ENCODE data around the gene OR5D13. TPM values are rescaled to one million over a fixed set of nuclear protein-coding genes. Genes with fewer than 3 reads are reported as not detected.

Gene OR5D13
- total RNA-seq, result not detected

DNA sequence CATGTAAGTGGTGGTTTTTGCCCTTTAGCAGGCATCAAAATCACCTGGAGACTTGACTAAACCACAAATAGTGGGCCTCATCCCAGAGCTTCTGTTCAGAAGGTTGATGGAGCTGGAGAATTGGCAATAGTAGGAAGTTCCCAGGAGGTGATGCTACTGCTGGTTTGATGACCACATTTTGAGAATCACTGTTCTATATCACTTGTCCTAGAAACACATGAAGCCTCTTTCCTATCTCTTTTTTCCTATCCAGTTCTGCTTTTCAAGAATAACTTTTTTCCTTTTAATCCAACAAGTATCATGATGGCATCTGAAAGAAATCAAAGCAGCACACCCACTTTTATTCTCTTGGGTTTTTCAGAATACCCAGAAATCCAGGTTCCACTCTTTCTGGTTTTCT lies at the start of gene OR5D13:
Gene OR5D13 (plus strand): TSS at position 301 of the 400 bp plus-strand sequence. CDS start 0 bp downstream, at position 301.
- Histone ChIP-seq H3K4me3 (no peak within 1 kb of the TSS), H3K36me3 (no peaks in the 10 kb centered on the region), H3K9me3 (no peaks in the 10 kb centered on the region), H3K27me3 (no peaks in the 10 kb centered on the region), H3K4me1 (no peaks in the 10 kb centered on the region), H3K27ac (no peak within 1 kb of the TSS)
- TF ChIP-seq POLR2AphosphoS5 (IDR thresholded peaks at IDR 0.05) (no peak), POLR2A (IDR thresholded peaks at IDR 0.05) (no peak)
- TF ChIP-seq, protein P1, sequence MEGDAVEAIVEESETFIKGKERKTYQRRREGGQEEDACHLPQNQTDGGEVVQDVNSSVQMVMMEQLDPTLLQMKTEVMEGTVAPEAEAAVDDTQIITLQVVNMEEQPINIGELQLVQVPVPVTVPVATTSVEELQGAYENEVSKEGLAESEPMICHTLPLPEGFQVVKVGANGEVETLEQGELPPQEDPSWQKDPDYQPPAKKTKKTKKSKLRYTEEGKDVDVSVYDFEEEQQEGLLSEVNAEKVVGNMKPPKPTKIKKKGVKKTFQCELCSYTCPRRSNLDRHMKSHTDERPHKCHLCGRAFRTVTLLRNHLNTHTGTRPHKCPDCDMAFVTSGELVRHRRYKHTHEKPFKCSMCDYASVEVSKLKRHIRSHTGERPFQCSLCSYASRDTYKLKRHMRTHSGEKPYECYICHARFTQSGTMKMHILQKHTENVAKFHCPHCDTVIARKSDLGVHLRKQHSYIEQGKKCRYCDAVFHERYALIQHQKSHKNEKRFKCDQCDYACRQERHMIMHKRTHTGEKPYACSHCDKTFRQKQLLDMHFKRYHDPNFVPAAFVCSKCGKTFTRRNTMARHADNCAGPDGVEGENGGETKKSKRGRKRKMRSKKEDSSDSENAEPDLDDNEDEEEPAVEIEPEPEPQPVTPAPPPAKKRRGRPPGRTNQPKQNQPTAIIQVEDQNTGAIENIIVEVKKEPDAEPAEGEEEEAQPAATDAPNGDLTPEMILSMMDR (IDR thresholded peaks at IDR 0.05), result no peak
- intact Hi-C loops (cut with DNase I; ENCODE audit: low total_unique reads), result no loop called here
- DNase-seq (ENCODE audit: low spot score in 2 of 2), result no peak

DNA sequence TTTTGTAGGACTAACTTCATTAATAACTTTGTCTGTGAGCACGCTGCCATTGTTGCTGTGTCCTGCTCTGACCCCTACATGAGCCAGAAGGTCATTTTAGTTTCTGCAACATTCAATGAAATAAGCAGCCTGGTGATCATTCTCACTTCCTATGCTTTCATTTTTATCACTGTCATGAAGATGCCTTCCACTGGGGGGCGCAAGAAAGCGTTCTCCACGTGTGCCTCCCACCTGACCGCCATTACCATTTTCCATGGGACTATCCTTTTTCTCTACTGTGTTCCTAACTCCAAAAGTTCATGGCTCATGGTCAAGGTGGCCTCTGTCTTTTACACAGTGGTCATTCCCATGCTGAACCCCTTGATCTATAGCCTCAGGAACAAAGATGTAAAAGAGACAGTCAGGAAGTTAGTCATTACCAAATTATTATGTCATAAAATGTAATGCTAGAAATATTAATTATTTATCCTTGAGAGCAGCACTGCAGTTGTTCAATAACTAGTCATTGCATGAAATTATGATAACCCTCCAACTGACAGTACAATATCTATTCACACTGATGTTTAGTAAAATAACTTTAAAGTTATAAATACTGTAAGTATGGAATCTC lies 46.4 kb upstream of the OR5D13 start:
- TF ChIP-seq, protein P1 (IDR thresholded peaks at IDR 0.05), result no peak
- intact Hi-C loops (cut with DNase I; ENCODE audit: low total_unique reads), result no loop called here
- H3K27me3 ChIP-seq, result no peaks in the 10 kb centered on the region
- H3K4me1 ChIP-seq, result no peaks in the 10 kb centered on the region
- H3K4me3 ChIP-seq, result no peak overlapping the region
- no peak overlapping the region for H3K27ac ChIP-seq
- peaks cover 0 to 3% of the 10 kb centered on the region in 2 donors for H3K9me3 ChIP-seq
- no peak for DNase-seq (ENCODE audit: low spot score in 2 of 2)
- no peaks in the 10 kb centered on the region for H3K36me3 ChIP-seq

- no peak for DNase-seq (ENCODE audit: low spot score in 2 of 2)
- intact Hi-C loops (cut with DNase I; ENCODE audit: low total_unique reads), result loop anchor here (1.0 kb wide), 1 partner anchor 31 kb away; no protein-coding TSS in a partner anchor
- Histone ChIP-seq H3K4me1 (no peaks in the 10 kb centered on the region), H3K9me3 (peaks cover 0 to 3% of the 10 kb centered on the region in 2 donors), H3K4me3 (no peak overlapping the region), H3K27ac (no peak overlapping the region), H3K27me3 (no peaks in the 10 kb centered on the region), H3K36me3 (no peaks in the 10 kb centered on the region)
- TF ChIP-seq POLR2AphosphoS5 (IDR thresholded peaks at IDR 0.05), result no peak
- TF ChIP-seq POLR2A (IDR thresholded peaks at IDR 0.05), result no peak
- TF ChIP-seq, protein P1 (IDR thresholded peaks at IDR 0.05), result no peak
Measured at GRCh38 chr11:55732936-55733335, 40.3 kb upstream of the OR5D13 start.

GRCh38 chr11:55791606-55792005 lies 18.4 kb downstream of the OR5D13 start:
- intact Hi-C loops (cut with DNase I; ENCODE audit: low total_unique reads), result no loop called here
- TF ChIP-seq POLR2AphosphoS5 (IDR thresholded peaks at IDR 0.05) (no peak), POLR2A (IDR thresholded peaks at IDR 0.05) (no peak)
- TF ChIP-seq, protein P1 (IDR thresholded peaks at IDR 0.05), result no peak
- no peaks in the 10 kb centered on the region for H3K4me1 ChIP-seq

GRCh38 chr11:55793321-55793720 lies 20.1 kb downstream of the OR5D13 start:
- TF ChIP-seq POLR2A (IDR thresholded peaks at IDR 0.05) (no peak), POLR2AphosphoS5 (IDR thresholded peaks at IDR 0.05) (no peak)
- TF ChIP-seq, protein P1 (IDR thresholded peaks at IDR 0.05), result no peak
- H3K4me1 ChIP-seq, result no peaks in the 10 kb centered on the region
- intact Hi-C loops (cut with DNase I; ENCODE audit: low total_unique reads), result no loop called here

More at GRCh38 chr11:55791606-55792005, 18.4 kb downstream of the OR5D13 start:
- no peak overlapping the region for H3K4me3 ChIP-seq
- no peaks in the 10 kb centered on the region for H3K9me3 ChIP-seq
- no peak overlapping the region for H3K27ac ChIP-seq
- no peak for DNase-seq (ENCODE audit: low spot score in 2 of 2)
- no peaks in the 10 kb centered on the region for H3K27me3 ChIP-seq
- no peaks in the 10 kb centered on the region for H3K36me3 ChIP-seq

More at GRCh38 chr11:55793321-55793720, 20.1 kb downstream of the OR5D13 start:
- DNase-seq (ENCODE audit: low spot score in 2 of 2), result no peak
- H3K4me3 ChIP-seq, result no peak overlapping the region
- no peak overlapping the region for H3K27ac ChIP-seq
- H3K36me3 ChIP-seq, result no peaks in the 10 kb centered on the region
- H3K9me3 ChIP-seq, result no peaks in the 10 kb centered on the region
- no peaks in the 10 kb centered on the region for H3K27me3 ChIP-seq

Data from breast epithelium (tissue), 4 donors.